GM19035 (cell line): Measurements from ENCODE around the gene LMAN2.

ENCODE experiments used
- ATAC-seq: cut with Tn5 transposase; IDR thresholded peaks from one replicate; pipeline ENCODE4 v1.9.1; 2021; ENCODE audit not compliant: unreplicated experiment

The LMAN2 gene

GRCh38 chr5:177291735-177292134 lies 59.7 kb downstream of the LMAN2 start:
- ATAC-seq, result no peak

- no peak for ATAC-seq
Observed at GRCh38 chr5:177290816-177291596, 60.5 kb downstream of the LMAN2 start.

GRCh38 chr5:177288191-177288590 lies 63.3 kb downstream of the LMAN2 start:
- ATAC-seq, result no peak
